Naive thymus-derived CD4-positive, alpha-beta T cell (primary cell): ENCODE measurements around the gene NIP7. TPM values are rescaled to one million over a fixed set of nuclear protein-coding genes. Genes with fewer than 3 reads are reported as not detected.
A peak's percentile ranks its signal among the peaks of the same experiment; 100 is the strongest.

Experiments used
- ATAC-seq: fragments of 150-1000 bp; cut with Tn5 transposase; 2 replicates; pipeline ENCODE4 v1.10.0; 2021; ENCODE audit warnings: mild to moderate bottlenecking, moderate library complexity
- CTCF ChIA-PET: fragments of 350-600 bp; sonication (Branson Sonifier 250); formaldehyde crosslinking; loops from one replicate; lab custom pipeline; 2021; ENCODE audit warnings: antibody characterized with exemption; lab: Charles Lee
- POLR2A ChIA-PET: fragments of 350-600 bp; sonication (Branson Sonifier 250); formaldehyde crosslinking; loops from one replicate; lab custom pipeline; 2021; ENCODE audit warnings: antibody characterized with exemption, inconsistent platforms; lab: Charles Lee
- DNase-seq, 9 donors: peaks; one replicate each; pipeline versions ENCODE4 v3.0.0 to v3.0.0-alpha.2; 2020 to 2022; ENCODE audit warnings: mixed read lengths in 1 of 9
- H3K27ac ChIP-seq: one replicate; pipeline ENCODE4 v1.7.0; 2013; ENCODE audit warnings: mild to moderate bottlenecking, low read depth, low read length, moderate library complexity
- H3K27me3 ChIP-seq, 2 donors: one replicate each; pipeline ENCODE4 v1.7.0; 2013; ENCODE audit warnings: low read length in 2 of 2, mild to moderate bottlenecking in 2 of 2, moderate library complexity in 2 of 2; ENCODE audit not compliant: control insufficient read depth in 2 of 2, insufficient read depth in 2 of 2
- H3K36me3 ChIP-seq, 3 experiments: 1 replicate in 2 of 3; 2 replicates in 1 of 3; pipeline ENCODE4 v1.7.0; 2013; ENCODE audit warnings: low read length in 3 of 3, mild to moderate bottlenecking in 3 of 3, moderate library complexity in 1 of 3; ENCODE audit not compliant: insufficient read depth in 3 of 3, control insufficient read depth in 2 of 3
- H3K4me1 ChIP-seq, 2 donors: one replicate each; pipeline ENCODE4 v1.7.0; 2013; ENCODE audit warnings: low read length in 2 of 2, mild to moderate bottlenecking in 2 of 2, moderate library complexity in 1 of 2; ENCODE audit not compliant: control insufficient read depth in 2 of 2, insufficient read depth in 2 of 2
- H3K4me3 ChIP-seq: 2 replicates; pipeline ENCODE4 v1.7.0; 2013; ENCODE audit warnings: mild to moderate bottlenecking, low read length
- H3K9me3 ChIP-seq, 3 experiments: 1 replicate in 2 of 3; 2 replicates in 1 of 3; pipeline ENCODE4 v1.7.0; 2013; ENCODE audit warnings: low read length in 3 of 3; ENCODE audit not compliant: control insufficient read depth in 2 of 3
- H3K27ac Mint-ChIP-seq, 9 donors: one replicate each; pipeline ENCODE4 v1.8.0; 2020 to 2022; ENCODE audit warnings: mixed read lengths in 9 of 9, mild to moderate bottlenecking in 8 of 9, moderate library complexity in 5 of 9, inconsistent platforms in 2 of 9
- H3K27me3 Mint-ChIP-seq, 5 donors: one replicate each; pipeline ENCODE4 v1.8.0; 2021 to 2022; ENCODE audit warnings: mixed read lengths in 5 of 5, mild to moderate bottlenecking in 1 of 5
- H3K36me3 Mint-ChIP-seq, 5 donors: one replicate each; pipeline ENCODE4 v1.8.0; 2020 to 2022; ENCODE audit warnings: mixed read lengths in 5 of 5, mild to moderate bottlenecking in 3 of 5, inconsistent platforms in 1 of 5
- H3K4me1 Mint-ChIP-seq, 7 donors: one replicate each; pipeline ENCODE4 v1.8.0; 2020 to 2022; ENCODE audit warnings: mixed read lengths in 7 of 7, mild to moderate bottlenecking in 3 of 7, inconsistent platforms in 1 of 7
- H3K4me3 Mint-ChIP-seq, 10 donors: one replicate each; pipeline ENCODE4 v1.8.0; 2020 to 2022; ENCODE audit warnings: mild to moderate bottlenecking in 10 of 10, mixed read lengths in 10 of 10, moderate library complexity in 6 of 10, inconsistent platforms in 2 of 10
- H3K9me3 Mint-ChIP-seq, 11 donors: one replicate each; pipeline ENCODE4 v1.8.0; 2020 to 2022; ENCODE audit warnings: mixed read lengths in 11 of 11, mild to moderate bottlenecking in 4 of 11, inconsistent platforms in 1 of 11, moderate library complexity in 1 of 11
- intact Hi-C, 2 donors: fragments of 100-400 bp; cut with micrococcal nuclease; formaldehyde crosslinking; loops; one replicate each; pipeline ENCODE4 v1.15.1; 2023
- polyA plus RNA-seq, 2 donors: library from polyadenylated mRNA; unstranded; fragments of 300-500 nt; fragmentation: Illumina TruSeq; gene quantifications; one replicate each; pipeline ENCODE4 v1.2.3, GENCODE V29; 2021
- total RNA-seq, 6 experiments: library from RNA in 5 of 6; stranded (reverse) in 5 of 6; gene quantifications; 1 replicate in 5 of 6; 2 replicates in 1 of 6; pipeline ENCODE4 v1.2.3 and lab custom pipeline; 2021 to 2026

Gene NIP7
- total and polyA plus RNA-seq, 7 experiments from 2014 or later = 19.5 to 40.9 (median 28.2) TPM

DNA sequence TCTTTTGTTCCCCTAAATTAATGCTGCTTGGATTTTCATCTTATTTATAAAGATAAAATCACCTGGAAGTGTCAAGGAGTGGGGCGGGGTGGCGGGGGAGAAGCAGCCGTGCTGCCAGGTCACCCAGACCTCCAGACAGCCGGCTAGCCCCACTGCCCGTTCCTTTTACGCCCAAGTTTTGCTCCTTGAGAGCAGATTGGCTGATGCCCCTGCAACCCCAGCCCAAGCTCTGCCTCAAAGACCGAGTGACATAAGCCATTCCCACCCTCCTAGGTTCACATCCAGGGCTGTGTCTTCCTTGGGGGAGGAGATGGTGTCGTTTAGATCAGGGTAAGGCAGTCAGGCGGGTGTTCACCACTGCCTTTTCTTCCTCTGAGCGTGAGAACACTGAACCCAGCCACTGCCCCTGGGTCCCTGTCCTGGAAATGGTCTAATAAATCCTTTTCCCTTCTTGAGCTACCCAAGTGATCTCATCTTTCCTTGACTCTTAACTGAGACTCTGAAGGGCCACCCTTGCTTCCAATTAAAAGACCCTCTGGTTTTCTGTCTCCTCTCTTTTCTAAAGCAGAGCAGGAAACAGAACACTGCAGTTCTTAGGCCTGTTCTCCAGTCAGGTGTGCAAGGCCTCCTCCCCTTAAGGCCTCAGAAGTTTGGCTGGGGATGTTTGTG, 14.9 kb upstream of the NIP7 start:
- Mint-ChIP-seq H3K36me3 (peaks cover 6 to 26% (median 13%) of the 10 kb centered on the region in 5 donors), H3K9me3 (no peaks in the 10 kb centered on the region), H3K27me3 (no peaks in the 10 kb centered on the region), H3K4me3 (peak overlapping the region in 1 of 10 donors; percentile 8), H3K4me1 (peaks cover 20 to 54% (median 50%) of the 10 kb centered on the region in 7 donors), H3K27ac (peak overlapping the region in 2 of 9 donors; percentile 43 to 76)
- CTCF ChIA-PET = no interaction called here
- intact Hi-C loops = no loop called here
- Histone ChIP-seq H3K4me3 (no peak overlapping the region), H3K36me3 (peaks cover 15 to 81% (median 18%) of the 10 kb centered on the region in 3 experiments), H3K27me3 (no peaks in the 10 kb centered on the region), H3K9me3 (no peaks in the 10 kb centered on the region), H3K4me1 (peaks cover 13 to 29% of the 10 kb centered on the region in 2 donors), H3K27ac (no peak overlapping the region)
- POLR2A ChIA-PET = interaction anchor here (1.0 to 2.4 kb wide), 2 partner anchors 10 to 14 kb away, joined by 5 to 13 read pairs; partner anchors contain the start of genes COG8 and NIP7
- ATAC-seq = no peak
- DNase-seq = no peak

DNA sequence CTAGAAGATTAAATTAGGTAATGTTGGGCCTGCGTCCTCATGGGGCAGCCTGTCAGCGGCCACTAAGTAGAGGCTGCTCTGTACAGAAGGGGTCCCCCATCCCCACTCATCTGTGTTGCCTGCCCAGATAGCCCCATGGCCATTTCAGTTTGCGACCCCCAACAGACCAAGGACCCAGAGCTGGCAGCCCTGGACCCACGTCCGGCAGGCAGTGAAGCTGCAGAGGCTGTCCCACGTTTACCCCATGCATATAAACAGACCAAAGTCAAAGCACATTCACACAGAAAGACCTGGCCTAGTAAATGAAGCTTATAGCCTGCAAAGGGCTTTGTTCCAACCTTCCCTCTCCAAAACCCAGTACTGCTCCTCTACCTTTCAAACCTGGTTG, 13.8 kb upstream of the NIP7 start:
- Histone ChIP-seq H3K9me3 (no peaks in the 10 kb centered on the region), H3K4me1 (peaks cover 13 to 31% of the 10 kb centered on the region in 2 donors), H3K36me3 (peaks cover 5 to 70% (median 7%) of the 10 kb centered on the region in 3 experiments), H3K27me3 (no peaks in the 10 kb centered on the region), H3K27ac (no peak overlapping the region), H3K4me3 (no peak overlapping the region)
- Mint-ChIP-seq H3K4me3 (peak overlapping the region in 3 of 10 donors; percentile 16 to 38 (median 36)), H3K27me3 (no peaks in the 10 kb centered on the region), H3K9me3 (no peaks in the 10 kb centered on the region), H3K27ac (peak overlapping the region in 4 of 9 donors; percentile 59 to 75 (median 68)), H3K4me1 (peaks cover 20 to 54% (median 50%) of the 10 kb centered on the region in 7 donors), H3K36me3 (peaks cover 6 to 24% (median 13%) of the 10 kb centered on the region in 5 donors)
- intact Hi-C loops = no loop called here
- CTCF ChIA-PET = no interaction called here
- POLR2A ChIA-PET = interaction anchor here (1.0 to 2.4 kb wide), 5 partner anchors 11 to 54 kb away, joined by 3 to 13 read pairs (median 6); partner anchors contain the start of genes COG8, NIP7 and VPS4A
- DNase-seq (no peak), ATAC-seq (no peak)

DNA sequence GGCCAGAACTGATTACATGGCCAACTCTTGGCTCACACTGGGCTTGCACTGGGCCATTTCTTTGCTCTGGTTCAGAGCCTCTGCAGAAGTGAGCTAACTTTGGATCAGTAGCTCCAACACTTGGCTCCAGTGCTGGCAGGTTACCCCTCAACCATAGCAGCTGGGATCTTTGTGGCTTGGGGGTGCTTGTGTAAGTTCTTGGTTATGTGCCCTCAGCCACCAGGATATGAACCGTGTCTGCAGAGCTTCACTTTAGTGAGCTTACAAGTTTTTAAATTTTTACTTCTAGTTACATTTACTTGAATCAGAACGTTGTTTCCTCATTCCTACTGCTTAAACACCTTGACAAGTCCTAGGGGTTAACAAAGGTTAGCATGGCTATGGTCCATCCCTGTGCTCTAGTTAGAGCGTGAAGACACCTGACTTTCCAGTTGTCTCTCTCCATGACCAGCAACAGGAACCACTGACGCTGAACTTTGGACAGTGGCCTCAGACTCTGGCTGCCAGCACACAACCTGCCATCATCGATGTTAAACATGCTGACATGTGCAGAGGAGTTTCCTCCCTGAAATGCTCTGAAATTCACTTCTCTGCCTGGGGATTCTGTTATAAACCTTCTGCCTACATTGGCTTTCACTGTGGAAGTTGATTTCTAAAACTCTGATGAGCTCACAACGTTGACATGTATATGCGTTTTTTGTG, 13.2 kb upstream of the NIP7 start:
- Mint-ChIP-seq H3K27me3 (no peaks in the 10 kb centered on the region), H3K4me3 (peak overlapping the region in 8 of 10 donors; percentile 12 to 51 (median 34)), H3K9me3 (no peaks in the 10 kb centered on the region), H3K4me1 (peaks cover 16 to 57% (median 50%) of the 10 kb centered on the region in 7 donors), H3K36me3 (peaks cover 3 to 21% (median 13%) of the 10 kb centered on the region in 5 donors), H3K27ac (peak overlapping the region in 7 of 9 donors; percentile 25 to 80 (median 69))
- Histone ChIP-seq H3K9me3 (no peaks in the 10 kb centered on the region), H3K36me3 (peaks cover 0 to 65% (median 6%) of the 10 kb centered on the region in 3 experiments), H3K4me3 (no peak overlapping the region), H3K27me3 (no peaks in the 10 kb centered on the region), H3K27ac (peak overlapping the region; percentile 17), H3K4me1 (peaks cover 13 to 31% of the 10 kb centered on the region in 2 donors)
- ChIA-PET CTCF (interaction anchor here (1.1 kb wide), 1 partner anchor 11 kb away, joined by 3 read pairs; no protein-coding TSS in a partner anchor), POLR2A (interaction anchor here (0.5 to 2.4 kb wide), 9 partner anchors 12 to 1202 kb away, joined by 3 to 13 read pairs (median 4); partner anchors contain the start of genes COG8, NIP7 and VPS4A)
- ATAC-seq (no peak), DNase-seq (no peak)
- intact Hi-C loops = no loop called here

DNA sequence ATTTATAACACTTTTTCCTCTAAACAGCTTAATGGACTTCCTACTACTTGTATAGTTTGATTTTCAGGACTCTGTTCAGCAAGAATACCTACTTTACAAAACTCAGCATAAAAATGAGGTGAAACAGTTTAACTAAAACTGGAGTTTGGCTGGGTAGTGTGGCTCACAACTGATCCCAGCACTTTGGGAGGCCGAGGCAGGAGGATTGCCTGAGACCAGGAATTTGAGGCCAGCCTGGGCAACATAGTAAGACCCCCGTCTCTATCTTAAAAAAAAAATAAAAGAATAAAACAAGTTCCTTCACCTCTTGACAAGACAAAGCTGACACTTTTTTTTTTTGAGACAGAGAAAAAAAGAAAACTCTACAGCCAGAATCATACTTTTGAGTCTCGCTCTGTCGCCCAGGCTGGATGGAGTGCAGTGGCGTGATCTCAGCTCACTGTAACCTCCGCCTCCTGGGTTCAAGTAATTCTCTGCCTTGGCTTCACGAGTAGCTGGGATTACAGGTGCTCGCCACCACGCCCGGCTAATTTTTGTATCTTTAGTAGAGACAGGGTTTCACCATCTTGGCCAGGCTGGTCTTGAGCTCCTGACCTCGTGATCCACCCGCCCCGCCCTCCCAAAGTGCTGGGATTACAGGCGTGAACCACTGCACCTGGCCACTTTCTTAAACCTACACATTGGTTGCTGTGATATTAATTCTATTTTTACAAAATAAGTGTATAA, 11.8 kb upstream of the NIP7 start:
- Mint-ChIP-seq H3K4me1 (peaks cover 10 to 63% (median 50%) of the 10 kb centered on the region in 7 donors), H3K27me3 (no peaks in the 10 kb centered on the region), H3K36me3 (peaks cover 0 to 18% (median 6%) of the 10 kb centered on the region in 5 donors), H3K9me3 (no peaks in the 10 kb centered on the region), H3K27ac (peak overlapping the region in 5 of 9 donors; percentile 19 to 86 (median 45)), H3K4me3 (peak overlapping the region in 9 of 10 donors; percentile 16 to 87 (median 69))
- POLR2A ChIA-PET = interaction anchor here (0.8 to 4.6 kb wide), 5 partner anchors 10 to 485 kb away, joined by 4 to 46 read pairs (median 13); partner anchors contain the start of genes COG8 and NIP7
- peaks cover 13 to 31% of the 10 kb centered on the region in 2 donors for H3K4me1 ChIP-seq
- DNase-seq = no peak
- intact Hi-C loops = no loop called here
- no peak for ATAC-seq
- H3K27me3 ChIP-seq = no peaks in the 10 kb centered on the region
- H3K36me3 ChIP-seq = peaks cover 0 to 55% (median 0%) of the 10 kb centered on the region in 3 experiments
- CTCF ChIA-PET = interaction anchor here (0.6 kb wide), 1 partner anchor 1443 kb away, joined by 5 read pairs; no protein-coding TSS in a partner anchor
- no peaks in the 10 kb centered on the region for H3K9me3 ChIP-seq
- H3K4me3 ChIP-seq = no peak overlapping the region
- H3K27ac ChIP-seq = peak overlapping the region; percentile 62

DNA sequence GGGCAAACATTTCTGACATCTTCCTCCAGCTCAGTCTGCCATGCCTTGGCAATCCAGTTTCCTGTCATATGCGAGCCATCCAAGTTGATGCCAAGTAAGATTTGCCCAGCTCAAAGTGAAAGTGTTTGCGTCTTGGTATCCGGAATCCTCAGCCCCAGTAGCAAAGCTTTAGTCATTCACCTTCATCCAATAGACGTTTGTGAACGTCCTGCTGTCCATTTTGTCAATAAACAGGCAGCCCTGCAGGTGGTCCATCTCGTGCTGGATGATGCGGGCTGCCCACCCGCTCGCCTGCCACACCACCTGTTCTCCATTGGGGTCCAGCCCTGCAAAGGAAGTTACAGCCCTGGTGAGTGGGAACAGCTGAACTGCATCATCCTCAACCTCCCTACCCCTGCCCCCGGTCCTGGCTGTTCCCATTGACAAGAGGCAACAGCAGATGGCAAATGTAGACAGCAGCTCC, 10.7 kb upstream of the NIP7 start:
- DNase-seq = no peak
- POLR2A ChIA-PET = interaction anchor here (1.0 to 4.6 kb wide), 5 partner anchors 10 to 196 kb away, joined by 4 to 46 read pairs (median 5); partner anchors contain the start of genes CHTF8, COG8, NIP7 and UTP4

More for the DNA sequence above, 10.7 kb upstream of the NIP7 start:
- peaks cover 0 to 21% (median 8%) of the 10 kb centered on the region in 5 donors for H3K36me3 Mint-ChIP-seq
- H3K9me3 Mint-ChIP-seq = no peaks in the 10 kb centered on the region
- Histone ChIP-seq H3K4me1 (peaks cover 13 to 37% of the 10 kb centered on the region in 2 donors), H3K27me3 (no peaks in the 10 kb centered on the region), H3K4me3 (peak overlapping the region; percentile 64), H3K36me3 (peaks cover 0 to 50% (median under 1%) of the 10 kb centered on the region in 3 experiments), H3K9me3 (no peaks in the 10 kb centered on the region), H3K27ac (peak overlapping the region; percentile 90)
- CTCF ChIA-PET = interaction anchor here (1.4 to 2.4 kb wide), 2 partner anchors 12 to 16 kb away, joined by 4 to 13 read pairs; partner anchors contain the start of gene NIP7
- intact Hi-C loops = no loop called here
- H3K27me3 Mint-ChIP-seq = no peaks in the 10 kb centered on the region
- peak overlapping the region; percentile 68 to 87 (median 76) for H3K4me3 Mint-ChIP-seq
- no peak for ATAC-seq
- H3K27ac Mint-ChIP-seq = peak overlapping the region in 8 of 9 donors; percentile 28 to 77 (median 46)
- H3K4me1 Mint-ChIP-seq = peaks cover 10 to 68% (median 56%) of the 10 kb centered on the region in 7 donors
